Measurements from ENCODE around the gene MTTP.

- TF ChIP-seq, protein P1, sequence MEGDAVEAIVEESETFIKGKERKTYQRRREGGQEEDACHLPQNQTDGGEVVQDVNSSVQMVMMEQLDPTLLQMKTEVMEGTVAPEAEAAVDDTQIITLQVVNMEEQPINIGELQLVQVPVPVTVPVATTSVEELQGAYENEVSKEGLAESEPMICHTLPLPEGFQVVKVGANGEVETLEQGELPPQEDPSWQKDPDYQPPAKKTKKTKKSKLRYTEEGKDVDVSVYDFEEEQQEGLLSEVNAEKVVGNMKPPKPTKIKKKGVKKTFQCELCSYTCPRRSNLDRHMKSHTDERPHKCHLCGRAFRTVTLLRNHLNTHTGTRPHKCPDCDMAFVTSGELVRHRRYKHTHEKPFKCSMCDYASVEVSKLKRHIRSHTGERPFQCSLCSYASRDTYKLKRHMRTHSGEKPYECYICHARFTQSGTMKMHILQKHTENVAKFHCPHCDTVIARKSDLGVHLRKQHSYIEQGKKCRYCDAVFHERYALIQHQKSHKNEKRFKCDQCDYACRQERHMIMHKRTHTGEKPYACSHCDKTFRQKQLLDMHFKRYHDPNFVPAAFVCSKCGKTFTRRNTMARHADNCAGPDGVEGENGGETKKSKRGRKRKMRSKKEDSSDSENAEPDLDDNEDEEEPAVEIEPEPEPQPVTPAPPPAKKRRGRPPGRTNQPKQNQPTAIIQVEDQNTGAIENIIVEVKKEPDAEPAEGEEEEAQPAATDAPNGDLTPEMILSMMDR (IDR thresholded peaks at IDR 0.05), result no peak
- TF ChIP-seq POLR2A (IDR thresholded peaks at IDR 0.05), result no peak
- no peak for TF ChIP-seq EP300 (IDR thresholded peaks at IDR 0.05)
Observed at GRCh38 chr4:99537674-99538073, 37.0 kb upstream of the MTTP start.

All from ovary (tissue), 3 donors.